ENCODE data around the gene PORCN. TPM values are rescaled to one million over a fixed set of nuclear protein-coding genes. Genes with fewer than 3 reads are reported as not detected.

Gene PORCN
- total and polyA plus RNA-seq, 2 of the 13 experiments (the other 11 are each of a cell fraction or from before 2014, with no cell fraction given) = 3.9 to 5.8 TPM

DNA sequence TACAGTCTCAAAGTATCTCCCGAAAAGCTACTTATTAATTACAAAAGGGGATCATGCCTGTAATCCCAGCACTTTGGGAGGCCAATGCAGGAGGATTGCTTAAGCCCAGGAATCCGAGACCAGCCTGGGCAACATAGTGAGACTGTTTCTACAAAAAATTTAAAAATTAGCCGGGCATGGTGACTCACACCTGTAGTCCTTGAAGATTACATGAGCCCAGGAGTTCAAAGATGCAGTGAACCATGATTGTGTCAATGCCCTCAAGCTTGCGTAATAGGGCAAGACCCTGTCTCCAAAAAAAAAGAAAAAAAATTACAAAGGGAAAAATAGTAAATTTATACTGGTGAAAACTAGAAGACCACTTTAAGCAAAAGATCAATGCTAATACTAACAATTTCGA lies 3.3 kb upstream of the PORCN start (continued):
- TF ChIP-seq, protein P1, sequence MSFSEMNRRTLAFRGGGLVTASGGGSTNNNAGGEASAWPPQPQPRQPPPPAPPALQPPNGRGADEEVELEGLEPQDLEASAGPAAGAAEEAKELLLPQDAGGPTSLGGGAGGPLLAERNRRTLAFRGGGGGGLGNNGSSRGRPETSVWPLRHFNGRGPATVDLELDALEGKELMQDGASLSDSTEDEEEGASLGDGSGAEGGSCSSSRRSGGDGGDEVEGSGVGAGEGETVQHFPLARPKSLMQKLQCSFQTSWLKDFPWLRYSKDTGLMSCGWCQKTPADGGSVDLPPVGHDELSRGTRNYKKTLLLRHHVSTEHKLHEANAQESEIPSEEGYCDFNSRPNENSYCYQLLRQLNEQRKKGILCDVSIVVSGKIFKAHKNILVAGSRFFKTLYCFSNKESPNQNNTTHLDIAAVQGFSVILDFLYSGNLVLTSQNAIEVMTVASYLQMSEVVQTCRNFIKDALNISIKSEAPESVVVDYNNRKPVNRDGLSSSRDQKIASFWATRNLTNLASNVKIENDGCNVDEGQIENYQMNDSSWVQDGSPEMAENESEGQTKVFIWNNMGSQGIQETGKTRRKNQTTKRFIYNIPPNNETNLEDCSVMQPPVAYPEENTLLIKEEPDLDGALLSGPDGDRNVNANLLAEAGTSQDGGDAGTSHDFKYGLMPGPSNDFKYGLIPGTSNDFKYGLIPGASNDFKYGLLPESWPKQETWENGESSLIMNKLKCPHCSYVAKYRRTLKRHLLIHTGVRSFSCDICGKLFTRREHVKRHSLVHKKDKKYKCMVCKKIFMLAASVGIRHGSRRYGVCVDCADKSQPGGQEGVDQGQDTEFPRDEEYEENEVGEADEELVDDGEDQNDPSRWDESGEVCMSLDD (CRISPR knock-in tag; IDR thresholded peaks at IDR 0.05; ENCODE audit: borderline replicate concordance) = no peak
- peak; percentile 75; the same call in 1 of the 2 replicates for TF ChIP-seq JUND (CRISPR knock-in tag; IDR thresholded peaks at IDR 0.05)
- no peak for TF ChIP-seq ZSCAN20 (CRISPR knock-in tag; IDR thresholded peaks at IDR 0.05; ENCODE audit: borderline replicate concordance)
- TF ChIP-seq, protein P2, sequence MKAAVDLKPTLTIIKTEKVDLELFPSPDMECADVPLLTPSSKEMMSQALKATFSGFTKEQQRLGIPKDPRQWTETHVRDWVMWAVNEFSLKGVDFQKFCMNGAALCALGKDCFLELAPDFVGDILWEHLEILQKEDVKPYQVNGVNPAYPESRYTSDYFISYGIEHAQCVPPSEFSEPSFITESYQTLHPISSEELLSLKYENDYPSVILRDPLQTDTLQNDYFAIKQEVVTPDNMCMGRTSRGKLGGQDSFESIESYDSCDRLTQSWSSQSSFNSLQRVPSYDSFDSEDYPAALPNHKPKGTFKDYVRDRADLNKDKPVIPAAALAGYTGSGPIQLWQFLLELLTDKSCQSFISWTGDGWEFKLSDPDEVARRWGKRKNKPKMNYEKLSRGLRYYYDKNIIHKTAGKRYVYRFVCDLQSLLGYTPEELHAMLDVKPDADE (CRISPR knock-in tag; IDR thresholded peaks at IDR 0.05) = no peak
- TF ChIP-seq NR2F6 (IDR thresholded peaks at IDR 0.05) = peak; percentile 93
- peak; percentile 90 for TF ChIP-seq NR2F6 (CRISPR knock-in tag; IDR thresholded peaks at IDR 0.05)
- TF ChIP-seq HNF4G (IDR thresholded peaks at IDR 0.05; ENCODE audit: borderline replicate concordance, low read depth, low read length) = no peak
- no peak for TF ChIP-seq HNF4G (CRISPR knock-in tag; IDR thresholded peaks at IDR 0.05; ENCODE audit: borderline replicate concordance, low read depth)
- no peak for TF ChIP-seq ISX (CRISPR knock-in tag; conservative IDR thresholded peaks at IDR 0.05)
- TF ChIP-seq CREM (IDR thresholded peaks at IDR 0.05) = peak; percentile 37; the same call in 1 of the 2 replicates
- no peak for TF ChIP-seq CREM (CRISPR knock-in tag; IDR thresholded peaks at IDR 0.05)
- TF ChIP-seq ZNF362 (CRISPR knock-in tag; IDR thresholded peaks at IDR 0.05; ENCODE audit: borderline replicate concordance) = peak; percentile 73; the same call in 1 of the 2 replicates
- no peak for TF ChIP-seq REL (CRISPR knock-in tag; conservative IDR thresholded peaks at IDR 0.05)
- TF ChIP-seq HDAC2 (CRISPR knock-in tag; IDR thresholded peaks at IDR 0.05) = peak; percentile 44; the same call in 1 of the 2 replicates
- no peak for TF ChIP-seq ZNF407 (CRISPR knock-in tag; IDR thresholded peaks at IDR 0.05; ENCODE audit: not compliant biosample characterization)
- no peak for TF ChIP-seq ZNF598 (CRISPR knock-in tag; IDR thresholded peaks at IDR 0.05; ENCODE audit: borderline replicate concordance)
- no peak for TF ChIP-seq ZNF891 (CRISPR knock-in tag; IDR thresholded peaks at IDR 0.05)
- TF ChIP-seq TBX2 (CRISPR knock-in tag; IDR thresholded peaks at IDR 0.05; ENCODE audit: borderline replicate concordance) = peak; percentile 28; the same call in 1 of the 2 replicates

Measured in HepG2 (cell line).